ENCODE data around the gene TMCO4.
"Not testable (repeated sequence)": the region's sequence is repeated elsewhere in the genome, so short reads cannot be mapped to it uniquely, and the experiment has no call there.

TMCO4 gene

DNA sequence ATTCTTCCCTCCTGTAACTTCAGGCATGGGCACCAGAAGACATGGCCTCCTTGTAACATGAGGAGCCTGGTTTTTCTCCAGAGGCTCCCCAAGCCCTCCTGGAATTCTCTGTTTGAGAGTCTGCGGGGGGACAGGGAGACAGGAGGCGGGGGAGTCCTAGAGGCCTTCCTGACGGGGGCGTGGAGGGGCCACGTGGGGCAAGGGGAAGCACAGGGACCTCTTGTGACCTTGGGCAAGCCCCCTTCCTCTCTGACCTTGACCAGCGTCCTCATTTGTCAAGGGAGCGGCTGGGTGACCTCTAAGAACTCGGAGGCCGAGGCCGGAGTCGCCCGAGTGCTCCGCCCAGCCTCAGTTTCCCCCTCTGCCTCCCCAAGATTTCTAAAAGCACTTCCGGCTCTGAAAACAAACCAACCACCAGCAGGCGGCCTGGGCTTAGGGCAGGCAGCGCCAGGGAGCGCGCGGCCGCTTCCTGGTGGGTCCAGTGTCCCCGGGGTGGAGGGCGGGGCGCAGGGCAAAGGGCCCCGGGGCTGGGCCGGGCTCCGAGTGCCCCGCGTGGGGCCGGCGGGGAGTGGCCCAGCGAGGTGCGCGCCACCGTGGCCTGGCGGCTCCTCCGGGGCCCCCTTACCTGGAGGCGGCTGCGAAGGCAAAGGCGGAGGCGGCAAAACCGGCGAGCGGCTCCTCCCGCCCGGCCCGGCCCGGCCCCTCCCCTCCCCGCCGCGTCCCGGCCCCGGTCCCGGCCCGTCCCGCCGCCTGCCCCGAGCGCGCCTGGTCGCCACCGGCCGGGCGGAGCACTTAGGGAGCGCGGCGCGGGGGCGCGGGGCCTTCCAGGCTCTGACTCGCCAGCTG, at the start of gene TMCO4:
TMCO4 (minus strand) TSS at position 687 of the 846 bp plus-strand sequence. CDS start 19,158 bp downstream, outside the sequence.
- Mint-ChIP-seq H3K4me1 (ENCODE audit: low read depth) (peaks cover 38% of the 10 kb centered on the region), H3K36me3 (ENCODE audit: low read depth) (peaks cover 11% of the 10 kb centered on the region), H3K27me3 (no peaks in the 10 kb centered on the region), H3K27ac (peak within 1 kb of the TSS; percentile 94), H3K4me3 (peak within 1 kb of the TSS; percentile 81), H3K9me3 (no peaks in the 10 kb centered on the region)
- DNase-seq: peak; percentile 78

DNA sequence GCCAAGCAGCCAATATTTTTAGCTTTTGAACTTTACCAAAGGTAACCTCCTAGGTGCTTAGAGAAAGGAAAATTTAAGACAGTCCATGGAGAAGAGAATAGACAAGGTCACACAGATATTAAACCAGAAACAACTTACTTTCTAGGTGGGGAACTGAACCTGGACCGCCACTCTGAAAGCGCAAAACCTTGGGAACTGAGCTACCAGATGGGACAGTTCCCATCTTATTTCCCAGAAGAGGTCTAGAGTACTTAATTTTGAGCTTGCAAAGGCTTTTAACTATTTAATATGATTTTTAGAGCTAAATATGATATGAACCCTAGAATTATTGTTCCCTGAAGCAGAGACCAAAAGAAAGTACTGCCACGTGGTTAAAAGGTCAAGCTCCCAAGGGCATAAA, 49.6 kb upstream of the TMCO4 start:
- H3K27ac Mint-ChIP-seq; H3K4me1 Mint-ChIP-seq (ENCODE audit: low read depth); H3K36me3 Mint-ChIP-seq (ENCODE audit: low read depth); H3K4me3 Mint-ChIP-seq; DNase-seq; H3K9me3 Mint-ChIP-seq: not testable (repeated sequence)
- peaks cover 26% of the 10 kb centered on the region for H3K27me3 Mint-ChIP-seq

DNA sequence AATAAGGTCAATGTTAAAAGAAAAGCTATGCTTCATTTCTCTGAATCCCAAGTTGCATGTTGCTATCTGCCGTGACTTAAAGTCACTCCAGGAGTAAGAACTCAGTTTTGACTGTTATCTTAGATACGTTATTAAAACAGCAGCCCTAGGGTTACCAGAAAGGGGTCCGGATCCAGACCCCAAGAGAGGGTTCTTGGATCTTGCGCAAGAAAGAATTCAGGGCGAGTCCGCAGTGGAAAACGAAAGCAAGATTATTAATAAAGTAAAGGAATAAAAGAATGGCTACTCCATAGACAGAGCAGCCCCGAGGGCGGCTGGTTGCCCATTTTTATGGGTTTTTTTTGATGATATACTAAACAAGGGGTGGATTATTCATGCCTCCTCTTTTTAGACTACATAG, 47.6 kb upstream of the TMCO4 start:
- not testable (repeated sequence) for H3K4me1 Mint-ChIP-seq (ENCODE audit: low read depth); H3K9me3 Mint-ChIP-seq; H3K36me3 Mint-ChIP-seq (ENCODE audit: low read depth); DNase-seq; H3K27ac Mint-ChIP-seq; H3K4me3 Mint-ChIP-seq
- peaks cover 34% of the 10 kb centered on the region for H3K27me3 Mint-ChIP-seq

DNA sequence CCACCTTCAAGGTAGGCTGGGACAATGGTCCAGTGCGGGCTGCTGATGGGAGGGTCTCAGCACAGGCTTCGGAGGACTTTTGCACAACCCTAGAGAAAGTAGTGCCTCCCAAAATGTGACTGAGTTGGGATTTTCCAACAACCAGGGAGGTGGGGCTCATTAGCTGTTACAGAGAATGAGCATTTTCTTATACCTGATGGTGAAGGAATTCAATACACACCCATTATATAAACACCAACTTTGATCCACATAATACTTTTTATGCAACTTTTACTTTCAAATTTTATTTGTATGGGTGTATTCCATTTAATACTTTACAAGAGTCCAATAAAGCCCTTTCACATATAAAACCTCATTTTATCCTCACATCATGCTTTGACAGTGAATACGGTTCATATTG, 46.6 kb upstream of the TMCO4 start:
- H3K27me3 Mint-ChIP-seq: peaks cover 34% of the 10 kb centered on the region
- H3K4me3 Mint-ChIP-seq: no peak overlapping the region
- no peaks in the 10 kb centered on the region for H3K9me3 Mint-ChIP-seq
- no peaks in the 10 kb centered on the region for H3K4me1 Mint-ChIP-seq (ENCODE audit: low read depth)
- no peaks in the 10 kb centered on the region for H3K36me3 Mint-ChIP-seq (ENCODE audit: low read depth)
- no peak for DNase-seq
- no peak overlapping the region for H3K27ac Mint-ChIP-seq

GRCh38 chr1:19845555-19845954, 45.8 kb upstream of the TMCO4 start:
- Mint-ChIP-seq H3K4me1 (ENCODE audit: low read depth) (peaks cover 4% of the 10 kb centered on the region), H3K27me3 (peaks cover 34% of the 10 kb centered on the region), H3K9me3 (no peaks in the 10 kb centered on the region), H3K36me3 (ENCODE audit: low read depth) (no peaks in the 10 kb centered on the region), H3K27ac (no peak overlapping the region), H3K4me3 (no peak overlapping the region)
- no peak for DNase-seq

GRCh38 chr1:19844731-19845495, 45.2 kb upstream of the TMCO4 start:
- Mint-ChIP-seq H3K4me3 (no peak overlapping the region), H3K4me1 (ENCODE audit: low read depth) (peaks cover 10% of the 10 kb centered on the region), H3K27ac (no peak overlapping the region), H3K9me3 (no peaks in the 10 kb centered on the region), H3K36me3 (ENCODE audit: low read depth) (no peaks in the 10 kb centered on the region), H3K27me3 (peaks cover 34% of the 10 kb centered on the region)
- DNase-seq: no peak

GRCh38 chr1:19840228-19840627, 40.5 kb upstream of the TMCO4 start:
- H3K27ac Mint-ChIP-seq: peak overlapping the region; percentile 41
- no peaks in the 10 kb centered on the region for H3K9me3 Mint-ChIP-seq
- DNase-seq: no peak
- H3K4me1 Mint-ChIP-seq (ENCODE audit: low read depth): peaks cover 18% of the 10 kb centered on the region
- H3K27me3 Mint-ChIP-seq: peaks cover 28% of the 10 kb centered on the region
- H3K4me3 Mint-ChIP-seq: no peak overlapping the region
- no peaks in the 10 kb centered on the region for H3K36me3 Mint-ChIP-seq (ENCODE audit: low read depth)

- no peak for DNase-seq
- Mint-ChIP-seq H3K9me3 (no peaks in the 10 kb centered on the region), H3K36me3 (ENCODE audit: low read depth) (no peaks in the 10 kb centered on the region), H3K27me3 (peaks cover 22% of the 10 kb centered on the region), H3K27ac (no peak overlapping the region), H3K4me3 (no peak overlapping the region), H3K4me1 (ENCODE audit: low read depth) (peaks cover 18% of the 10 kb centered on the region)
Observed at GRCh38 chr1:19837866-19838265, 38.1 kb upstream of the TMCO4 start.

DNA sequence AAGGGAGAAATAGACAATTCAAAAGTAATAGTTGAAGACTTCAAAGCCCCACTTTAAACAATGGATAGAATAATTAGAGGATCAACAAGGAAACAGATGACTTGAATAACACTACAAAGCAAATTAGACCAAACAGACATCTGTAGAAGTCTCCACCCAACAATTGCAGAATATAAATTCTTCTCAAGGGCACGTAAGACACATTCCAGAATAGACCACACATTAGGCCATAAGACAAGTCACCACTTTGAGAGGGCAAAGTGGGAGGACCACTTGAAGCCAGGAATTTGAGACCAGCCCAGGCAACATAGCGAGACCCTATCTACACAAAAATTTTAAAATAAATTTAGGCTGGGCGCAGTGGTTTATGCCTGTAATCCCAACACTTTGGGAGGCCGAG, 35.9 kb upstream of the TMCO4 start:
- H3K9me3 Mint-ChIP-seq: no peaks in the 10 kb centered on the region
- H3K27ac Mint-ChIP-seq: no peak overlapping the region
- H3K4me1 Mint-ChIP-seq (ENCODE audit: low read depth): peaks cover 14% of the 10 kb centered on the region
- peaks cover 41% of the 10 kb centered on the region for H3K27me3 Mint-ChIP-seq
- DNase-seq: no peak
- no peak overlapping the region for H3K4me3 Mint-ChIP-seq
- no peaks in the 10 kb centered on the region for H3K36me3 Mint-ChIP-seq (ENCODE audit: low read depth)

DNA sequence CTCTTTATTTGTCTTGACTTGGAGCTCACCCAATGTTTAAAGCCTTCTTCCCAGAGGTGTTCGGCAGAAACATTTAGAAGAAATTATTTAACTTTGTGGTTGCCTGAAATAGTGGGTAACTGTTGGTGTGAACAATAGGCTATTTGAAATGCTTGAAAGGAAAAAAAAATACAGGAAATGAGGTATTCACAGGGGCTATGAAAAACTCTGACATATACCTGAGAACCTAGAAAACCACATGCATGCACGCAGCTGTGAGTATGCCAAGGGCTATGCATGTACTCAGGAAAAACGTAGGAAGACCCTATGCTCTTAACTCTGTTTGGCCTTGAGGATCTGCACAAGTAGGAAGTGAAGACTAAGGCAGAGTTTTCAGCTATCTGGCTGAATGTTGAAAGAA, 31.7 kb upstream of the TMCO4 start:
- H3K27ac Mint-ChIP-seq: no peak overlapping the region
- peaks cover 62% of the 10 kb centered on the region for H3K27me3 Mint-ChIP-seq
- H3K9me3 Mint-ChIP-seq: no peaks in the 10 kb centered on the region
- no peak for DNase-seq
- H3K4me3 Mint-ChIP-seq: no peak overlapping the region
- no peaks in the 10 kb centered on the region for H3K4me1 Mint-ChIP-seq (ENCODE audit: low read depth)
- no peaks in the 10 kb centered on the region for H3K36me3 Mint-ChIP-seq (ENCODE audit: low read depth)

DNA sequence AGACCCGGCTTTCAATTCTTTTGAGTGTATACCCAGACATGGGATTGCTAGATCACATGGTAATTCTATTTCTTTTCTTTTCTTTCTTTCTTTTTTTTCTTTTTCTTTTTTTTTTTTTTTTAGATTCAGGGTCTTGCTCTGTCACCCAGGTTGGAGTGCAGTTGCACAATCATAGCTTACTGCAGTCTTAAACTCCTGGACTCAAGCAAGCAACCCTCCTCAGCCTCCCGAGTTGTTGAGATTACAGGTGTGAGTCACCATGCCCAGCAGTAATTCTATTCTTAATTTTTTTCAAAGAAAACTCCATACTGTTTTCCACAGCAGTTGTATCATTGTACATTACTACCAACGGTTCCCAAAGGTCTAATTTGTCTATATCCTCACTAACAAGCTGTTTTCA, 28.8 kb upstream of the TMCO4 start:
- Mint-ChIP-seq H3K4me1 (ENCODE audit: low read depth) (peaks cover 6% of the 10 kb centered on the region), H3K36me3 (ENCODE audit: low read depth) (no peaks in the 10 kb centered on the region), H3K27me3 (peaks cover 56% of the 10 kb centered on the region), H3K4me3 (no peak overlapping the region), H3K9me3 (no peaks in the 10 kb centered on the region), H3K27ac (no peak overlapping the region)
- no peak for DNase-seq

GRCh38 chr1:19825298-19825697, 25.6 kb upstream of the TMCO4 start:
- Mint-ChIP-seq H3K4me3 (no peak overlapping the region), H3K9me3 (no peaks in the 10 kb centered on the region), H3K27me3 (peaks cover 28% of the 10 kb centered on the region), H3K27ac (no peak overlapping the region), H3K4me1 (ENCODE audit: low read depth) (peaks cover 6% of the 10 kb centered on the region), H3K36me3 (ENCODE audit: low read depth) (no peaks in the 10 kb centered on the region)
- DNase-seq: no peak

DNA sequence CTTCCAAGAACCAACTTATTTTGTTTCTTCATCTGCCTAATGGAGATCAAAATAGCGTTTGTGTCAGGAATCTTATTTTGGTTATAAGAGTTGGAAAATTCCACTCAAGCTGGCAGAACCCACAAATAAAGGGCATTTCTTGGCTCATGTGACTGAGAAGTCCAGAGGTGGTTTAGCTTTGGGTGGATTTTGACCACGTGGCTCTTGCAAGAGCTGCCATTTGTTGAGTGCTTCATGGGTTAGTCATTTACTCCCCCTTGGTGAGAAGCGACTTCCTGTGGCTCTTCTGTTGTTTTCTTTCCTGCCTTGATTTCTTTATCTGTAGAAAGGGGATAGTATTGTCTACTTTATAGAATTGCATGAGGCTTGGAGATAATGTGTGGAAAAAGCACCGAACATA, 24.8 kb upstream of the TMCO4 start:
- peaks cover 23% of the 10 kb centered on the region for H3K27me3 Mint-ChIP-seq
- peaks cover 6% of the 10 kb centered on the region for H3K4me1 Mint-ChIP-seq (ENCODE audit: low read depth)
- H3K4me3 Mint-ChIP-seq: no peak overlapping the region
- H3K9me3 Mint-ChIP-seq: no peaks in the 10 kb centered on the region
- no peak for DNase-seq
- H3K27ac Mint-ChIP-seq: no peak overlapping the region
- no peaks in the 10 kb centered on the region for H3K36me3 Mint-ChIP-seq (ENCODE audit: low read depth)

GRCh38 chr1:19824036-19824435, 24.3 kb upstream of the TMCO4 start:
- Mint-ChIP-seq H3K27me3 (peaks cover 18% of the 10 kb centered on the region), H3K4me3 (no peak overlapping the region), H3K9me3 (no peaks in the 10 kb centered on the region), H3K4me1 (ENCODE audit: low read depth) (peaks cover 6% of the 10 kb centered on the region), H3K36me3 (ENCODE audit: low read depth) (no peaks in the 10 kb centered on the region), H3K27ac (no peak overlapping the region)
- DNase-seq: no peak

GRCh38 chr1:19819701-19820100, 20.0 kb upstream of the TMCO4 start:
- H3K27ac Mint-ChIP-seq: no peak overlapping the region
- H3K4me1 Mint-ChIP-seq (ENCODE audit: low read depth): peaks cover 4% of the 10 kb centered on the region
- DNase-seq: no peak
- no peaks in the 10 kb centered on the region for H3K27me3 Mint-ChIP-seq
- H3K9me3 Mint-ChIP-seq: no peaks in the 10 kb centered on the region
- H3K36me3 Mint-ChIP-seq (ENCODE audit: low read depth): no peaks in the 10 kb centered on the region
- H3K4me3 Mint-ChIP-seq: no peak overlapping the region

Measured in activated T-cell treated with anti-CD3 and anti-CD28 coated beads, Interleukin-2, amount 50 U/mL, for 24 hours (primary cell).